RPMI7951 (cell line): ENCODE results near the gene JPH3. TPM values are rescaled to one million over a fixed set of nuclear protein-coding genes. Genes with fewer than 3 reads are reported as not detected.
"Not testable (repeated sequence)": the region's sequence is repeated elsewhere in the genome, so short reads cannot be mapped to it uniquely, and the experiment has no call there.

Experiments used
- DNase-seq: peaks from one replicate; pipeline ENCODE4 v3.0.0-alpha.2; 2012; ENCODE audit warnings: low read depth
- total RNA-seq: library from RNA; depleted of rRNA; stranded (reverse); fragments of >200 nt; shearing (Covaris generic); gene quantifications from 2 replicates; pipeline ENCODE4 v1.2.3, GENCODE V29; 2014

Gene JPH3
- total RNA-seq, 1 experiment from 2014 or later: not detected

DNA sequence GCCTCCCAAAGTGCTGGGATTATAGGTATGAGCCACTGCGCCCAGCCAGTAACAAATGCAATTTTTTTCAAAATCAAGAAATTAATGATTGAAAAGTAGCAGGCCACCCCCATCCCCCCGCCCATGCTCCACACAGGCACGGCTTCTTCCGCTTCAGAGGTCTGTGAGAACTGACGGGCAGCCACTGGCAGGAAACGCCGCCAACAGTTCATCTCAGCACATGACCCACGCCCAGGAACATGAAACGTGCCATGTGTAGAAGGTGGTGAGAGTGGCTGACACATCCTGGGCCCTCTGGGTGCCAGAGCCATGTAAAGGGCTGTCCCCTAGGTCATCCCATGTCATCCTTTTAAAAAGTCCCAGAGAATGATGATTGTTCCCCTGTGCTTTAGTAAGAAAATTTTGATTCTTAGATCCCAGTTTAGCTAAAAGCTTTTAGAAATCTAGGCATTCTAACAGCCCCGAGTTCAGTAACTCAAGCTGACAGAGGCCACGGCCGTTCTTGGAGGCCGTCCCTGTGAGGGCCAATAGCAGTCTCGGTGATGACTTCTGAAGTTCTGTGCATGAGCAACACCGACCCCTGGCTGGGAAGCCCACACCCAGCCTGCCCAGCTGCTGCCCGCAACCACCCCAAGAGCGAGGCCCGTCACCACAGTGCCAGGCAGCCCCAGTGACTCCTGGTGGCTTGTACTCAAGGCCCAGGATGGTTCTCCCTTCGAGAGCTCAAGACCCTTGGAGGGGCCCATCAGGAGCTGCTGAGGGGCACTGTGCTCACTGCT, 111.3 kb downstream of the JPH3 start:
- DNase-seq: no peak

- no peak for DNase-seq
Observed at GRCh38 chr16:87715231-87715630, 112.9 kb downstream of the JPH3 start.

DNA sequence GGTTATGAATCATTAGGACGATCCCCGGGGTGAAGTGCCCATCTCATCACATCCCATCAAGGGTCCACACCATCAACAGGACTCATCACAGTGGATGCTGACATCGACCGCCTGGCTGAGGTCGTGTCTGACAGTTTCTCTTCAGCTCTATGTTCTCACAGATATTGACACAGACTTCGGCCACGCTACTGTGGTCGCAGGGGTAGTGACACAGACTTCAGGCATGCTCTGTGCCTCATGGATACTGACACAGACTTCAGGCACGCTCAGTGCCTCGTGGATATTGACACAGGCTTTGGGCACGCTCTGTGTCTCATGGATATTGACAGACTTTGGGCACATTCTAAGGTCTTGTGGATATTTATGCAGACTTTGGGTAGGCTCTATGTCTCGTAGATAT, 113.3 kb downstream of the JPH3 start:
- DNase-seq: peak; percentile 17

GRCh38 chr16:87718831-87719230, 116.5 kb downstream of the JPH3 start:
- not testable (repeated sequence) for DNase-seq

DNA sequence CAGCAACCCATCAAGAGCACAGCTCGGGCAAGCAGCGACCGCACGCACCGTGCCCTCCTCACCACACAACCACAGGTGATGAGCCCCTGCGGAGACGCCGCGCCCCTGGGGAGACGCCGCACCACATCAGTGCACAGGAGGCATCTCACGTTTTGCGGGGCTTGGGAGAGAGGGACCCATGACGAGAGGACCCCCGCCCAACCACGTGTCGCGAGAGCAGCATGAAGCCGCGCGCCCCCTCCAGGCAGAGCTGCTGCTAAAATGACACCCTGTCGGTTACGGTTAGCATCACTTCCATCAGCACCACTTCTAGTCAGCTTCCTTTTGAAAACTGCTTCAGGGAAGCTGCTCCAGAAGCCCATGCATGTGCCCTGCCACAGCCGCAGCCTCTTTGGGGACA, 118.1 kb downstream of the JPH3 start:
- DNase-seq: no peak

- no peak for DNase-seq
Observed at GRCh38 chr16:87721622-87722585, 119.6 kb downstream of the JPH3 start.

- DNase-seq: no peak
Observed at GRCh38 chr16:87722590-87723225, 120.4 kb downstream of the JPH3 start.

DNA sequence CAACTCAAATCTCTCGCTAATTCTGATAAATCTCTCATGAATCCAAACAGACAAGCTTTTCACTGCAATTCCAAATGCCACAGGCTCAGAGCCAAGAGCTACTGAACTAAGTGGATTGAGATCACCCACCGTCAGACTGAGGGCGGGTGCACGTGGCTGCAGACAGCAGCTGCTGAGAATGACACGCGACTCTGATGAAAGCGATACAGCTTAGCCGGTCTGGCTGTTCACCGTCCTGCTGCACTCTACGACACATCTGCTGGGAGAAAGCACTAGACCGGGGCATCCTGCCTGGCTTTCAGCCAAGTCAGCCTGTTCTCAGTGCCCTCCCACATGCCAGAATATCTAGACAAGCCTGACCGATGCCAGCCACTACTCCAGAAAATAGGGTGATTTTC, 120.9 kb downstream of the JPH3 start:
- peak; percentile 92 for DNase-seq

GRCh38 chr16:87724490-87725291, 122.4 kb downstream of the JPH3 start:
- no peak for DNase-seq

DNA sequence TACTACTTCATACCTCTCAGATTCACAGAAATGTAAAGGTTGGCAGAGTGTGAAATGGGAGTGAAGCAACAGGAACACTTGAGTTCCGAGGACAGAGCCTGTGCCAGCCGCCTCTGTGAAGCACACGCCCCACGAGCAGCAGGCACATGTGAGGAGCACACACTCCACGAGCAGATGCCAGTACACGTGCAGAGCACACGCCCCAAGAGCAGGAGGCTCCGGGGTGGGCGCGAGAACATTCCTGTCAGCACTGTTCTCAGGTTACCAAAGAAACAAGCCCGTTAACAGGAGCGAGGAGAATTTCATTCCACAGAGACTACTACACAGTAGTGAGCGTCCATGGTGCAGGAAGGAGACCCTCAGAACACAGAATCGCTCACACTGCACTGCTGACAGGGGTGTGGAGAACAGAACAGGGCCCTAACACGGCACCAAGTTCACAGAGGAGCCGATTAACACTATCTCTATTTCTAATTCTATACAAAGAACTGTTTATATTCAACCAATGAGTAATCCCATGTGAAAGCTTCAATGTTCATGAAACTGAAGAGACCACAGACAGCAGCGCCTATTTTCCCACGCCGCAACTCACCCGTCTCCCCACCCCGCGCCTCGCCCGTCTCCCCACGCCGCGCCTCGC, 123.4 kb downstream of the JPH3 start:
- no peak for DNase-seq

DNA sequence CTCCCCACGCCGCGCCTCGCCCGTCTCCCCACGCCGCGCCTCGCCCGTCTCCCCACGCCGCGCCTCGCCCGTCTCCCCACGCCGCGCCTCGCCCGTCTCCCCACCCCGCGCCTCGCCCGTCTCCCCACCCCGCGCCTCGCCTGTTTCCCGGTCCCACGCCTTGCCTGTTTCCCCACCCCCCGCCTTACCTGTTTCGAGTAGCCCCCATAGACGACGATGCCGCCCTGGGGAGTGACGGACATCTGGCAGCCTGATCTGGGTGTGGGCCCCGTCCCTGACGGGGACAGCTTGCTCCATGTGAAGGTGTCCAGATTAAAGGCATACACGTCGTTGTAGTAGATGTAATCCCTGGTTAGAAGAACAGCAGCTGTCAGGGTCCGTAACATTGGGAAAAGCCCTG, 124.3 kb downstream of the JPH3 start:
- not testable (repeated sequence) for DNase-seq

GRCh38 chr16:87727346-87727745, 125.0 kb downstream of the JPH3 start:
- DNase-seq: no peak

DNA sequence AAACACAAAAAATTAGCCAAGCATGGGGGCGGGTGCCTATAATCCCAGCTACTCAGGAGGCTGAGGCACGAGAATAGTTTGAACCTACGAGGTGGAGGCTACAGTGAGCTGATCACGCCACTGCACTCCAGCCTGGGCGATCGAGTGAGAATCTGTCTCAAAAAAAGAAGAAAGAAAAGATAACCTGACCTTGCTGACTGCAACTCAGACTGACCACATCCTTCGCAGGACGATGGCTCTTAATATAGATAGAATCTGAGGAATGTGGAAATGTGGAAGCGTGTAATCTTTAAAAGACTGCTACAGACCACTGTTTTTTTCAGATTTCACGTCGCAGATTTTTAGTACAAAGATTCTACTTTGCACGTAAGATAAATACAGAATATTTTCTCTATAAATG, 125.7 kb downstream of the JPH3 start:
- peak; percentile 85 for DNase-seq

- DNase-seq: no peak
Observed at GRCh38 chr16:87729266-87729954, 127.1 kb downstream of the JPH3 start.

GRCh38 chr16:87731607-87732006, 129.3 kb downstream of the JPH3 start:
- DNase-seq: no peak

- DNase-seq: no peak
Observed at GRCh38 chr16:87733190-87733589, 130.9 kb downstream of the JPH3 start.

GRCh38 chr16:87734644-87735043, 132.3 kb downstream of the JPH3 start:
- no peak for DNase-seq

- no peak for DNase-seq
Observed at GRCh38 chr16:87735270-87736007, 133.1 kb downstream of the JPH3 start.

DNA sequence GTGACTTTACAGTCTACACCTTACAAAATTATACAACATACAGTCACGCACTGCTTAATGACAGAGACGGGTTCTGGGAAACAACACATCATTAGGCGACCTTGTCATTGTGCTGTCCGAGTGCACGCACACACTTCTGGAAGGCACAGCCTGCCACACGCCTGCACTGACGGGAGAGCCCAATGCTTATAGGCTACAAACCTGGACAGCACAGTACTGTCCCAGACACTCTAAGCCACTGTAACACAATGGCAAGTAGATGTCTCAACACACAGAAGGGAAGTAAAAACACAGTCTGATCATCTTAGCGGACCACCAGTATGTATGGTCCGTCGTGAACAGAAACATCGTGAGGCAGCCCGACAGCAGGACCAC, 133.7 kb downstream of the JPH3 start:
- DNase-seq: no peak

DNA sequence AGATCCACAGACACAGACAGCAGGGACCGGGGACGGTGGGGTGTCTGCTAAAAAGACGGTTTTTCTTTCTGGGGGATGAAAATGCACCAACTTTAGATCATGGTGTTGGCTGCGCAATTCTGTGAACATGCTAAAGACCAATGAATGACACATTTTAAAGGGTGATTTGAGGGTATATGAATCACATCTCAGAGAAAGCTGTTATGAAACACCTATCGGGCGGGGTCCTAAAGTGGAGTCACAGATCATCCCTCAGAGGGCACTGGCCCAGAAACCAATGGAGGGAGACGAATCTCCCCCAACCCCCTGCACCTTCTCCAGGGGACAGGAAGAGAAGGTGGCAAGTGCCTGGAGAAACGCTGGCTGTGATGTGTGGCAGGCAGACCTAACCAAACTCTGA, 137.5 kb downstream of the JPH3 start:
- no peak for DNase-seq
